Measurements from ENCODE around the gene CNTNAP2. TPM values are rescaled to one million over a fixed set of nuclear protein-coding genes. Genes with fewer than 3 reads are reported as not detected.

Gene CNTNAP2
- total and polyA plus RNA-seq, 8 donors: 0.19 to 18.2 (median 0.56) TPM

- Histone ChIP-seq H3K9me3 (no peaks in the 10 kb centered on the region), H3K4me1 (no peaks in the 10 kb centered on the region), H3K27ac (no peak overlapping the region), H3K4me3 (no peak overlapping the region), H3K36me3 (no peaks in the 10 kb centered on the region), H3K27me3 (no peaks in the 10 kb centered on the region)
- intact Hi-C loops (cut with DNase I; ENCODE audit: low total_unique reads): no loop called here
- 89 to 97% (median 93%) methylated on average over 2 of the region's 2 CpGs for WGBS, 5 donors
- no peak for DNase-seq
- TF ChIP-seq EP300 (IDR thresholded peaks at IDR 0.05): no peak
- no peak for TF ChIP-seq CTCF (IDR thresholded peaks at IDR 0.05)
- TF ChIP-seq POLR2AphosphoS5 (IDR thresholded peaks at IDR 0.05): no peak
- no peak for TF ChIP-seq POLR2A (IDR thresholded peaks at IDR 0.05)
Observed at GRCh38 chr7:148104924-148105323, 1988.3 kb downstream of the CNTNAP2 start.

- intact Hi-C loops (cut with DNase I; ENCODE audit: low total_unique reads): no loop called here
- H3K9me3 ChIP-seq: no peaks in the 10 kb centered on the region
- no peak for DNase-seq
- no peaks in the 10 kb centered on the region for H3K36me3 ChIP-seq
- 88 to 100% (median 96%) methylated on average over 1 of the region's 1 CpG for WGBS, 5 donors
- no peaks in the 10 kb centered on the region for H3K4me1 ChIP-seq
- H3K27ac ChIP-seq: no peak overlapping the region
- H3K4me3 ChIP-seq: no peak overlapping the region
- no peaks in the 10 kb centered on the region for H3K27me3 ChIP-seq
- TF ChIP-seq POLR2AphosphoS5 (IDR thresholded peaks at IDR 0.05) (no peak), POLR2A (IDR thresholded peaks at IDR 0.05) (no peak), CTCF (IDR thresholded peaks at IDR 0.05) (no peak), EP300 (IDR thresholded peaks at IDR 0.05) (no peak)
Observed at GRCh38 chr7:148105853-148106252, 1989.3 kb downstream of the CNTNAP2 start.

GRCh38 chr7:148107443-148108127, 1991.0 kb downstream of the CNTNAP2 start:
- intact Hi-C loops (cut with DNase I; ENCODE audit: low total_unique reads): no loop called here
- Histone ChIP-seq H3K27me3 (no peaks in the 10 kb centered on the region), H3K36me3 (no peaks in the 10 kb centered on the region), H3K4me1 (no peaks in the 10 kb centered on the region), H3K9me3 (no peaks in the 10 kb centered on the region), H3K4me3 (no peak overlapping the region), H3K27ac (no peak overlapping the region)
- TF ChIP-seq CTCF (IDR thresholded peaks at IDR 0.05) (no peak), POLR2A (IDR thresholded peaks at IDR 0.05) (no peak), POLR2AphosphoS5 (IDR thresholded peaks at IDR 0.05) (no peak), EP300 (IDR thresholded peaks at IDR 0.05) (no peak)
- no peak for DNase-seq
- WGBS, 5 donors: 76 to 88% (median 85%) methylated on average over 6 of the region's 6 CpGs

GRCh38 chr7:148108381-148108780, 1991.8 kb downstream of the CNTNAP2 start:
- DNase-seq: no peak
- Histone ChIP-seq H3K9me3 (no peaks in the 10 kb centered on the region), H3K4me1 (no peaks in the 10 kb centered on the region), H3K27ac (no peak overlapping the region), H3K27me3 (no peaks in the 10 kb centered on the region), H3K4me3 (no peak overlapping the region), H3K36me3 (no peaks in the 10 kb centered on the region)
- WGBS, 5 donors: 51 to 66% (median 61%) methylated on average over 4 of the region's 4 CpGs
- intact Hi-C loops (cut with DNase I; ENCODE audit: low total_unique reads): no loop called here
- TF ChIP-seq CTCF (IDR thresholded peaks at IDR 0.05) (no peak), POLR2A (IDR thresholded peaks at IDR 0.05) (no peak)

All from stomach (tissue), 9 donors.